Lower leg skin (tissue), 4 donors: ENCODE results near the gene FBXO46. TPM values are rescaled to one million over a fixed set of nuclear protein-coding genes. Genes with fewer than 3 reads are reported as not detected.
"Not testable (repeated sequence)": the region's sequence is repeated elsewhere in the genome, so short reads cannot be mapped to it uniquely, and the experiment has no call there.

Experiments
- DNase-seq, 2 donors: peaks; one replicate each; pipeline ENCODE4 v3.0.0-alpha.2; 2019; ENCODE audit warnings: low spot score in 2 of 2
- H3K4me3 ChIP-seq: fragments of 200-600 bp; sonication (generic); 2 replicates; pipeline ENCODE4 v1.5.1; 2017; ENCODE audit warnings: mild to moderate bottlenecking, low read depth; ENCODE audit not compliant: poor library complexity, severe bottlenecking
- CTCF ChIP-seq, 3 donors: fragments of 450-650 bp; IDR thresholded peaks; one replicate each; pipeline ENCODE4 v1.5.1; 2016; ENCODE audit warnings: antibody characterized with exemption in 3 of 3, mild to moderate bottlenecking in 3 of 3, moderate library complexity in 2 of 3
- POLR2A ChIP-seq, 2 donors: fragments of 450-650 bp; IDR thresholded peaks; one replicate each; pipeline ENCODE4 v1.6.1; 2016 to 2017; ENCODE audit warnings: antibody characterized with exemption in 2 of 2, mild to moderate bottlenecking in 1 of 2, moderate library complexity in 1 of 2
- WGBS, 2 donors: methylation state at CpG; one replicate each; pipeline ENCODE4 v1.1.5; 2018; 5-methylcytosine and 5-hydroxymethylcytosine counted together
- intact Hi-C: fragments of 100-400 bp; cut with DNase I; formaldehyde crosslinking; loops from one replicate; pipeline ENCODE4 v1.15.0; 2023; ENCODE audit warnings: low total_unique reads
- total RNA-seq, 4 donors: library from RNA; depleted of rRNA; stranded (reverse); fragments of >200 nt; gene quantifications; one replicate each; pipeline ENCODE4 v1.1.0, GENCODE V29; 2016

FBXO46 gene
- total RNA-seq, 4 donors from 2014 or later: 22.0 to 26.7 (median 25.4) TPM

DNA sequence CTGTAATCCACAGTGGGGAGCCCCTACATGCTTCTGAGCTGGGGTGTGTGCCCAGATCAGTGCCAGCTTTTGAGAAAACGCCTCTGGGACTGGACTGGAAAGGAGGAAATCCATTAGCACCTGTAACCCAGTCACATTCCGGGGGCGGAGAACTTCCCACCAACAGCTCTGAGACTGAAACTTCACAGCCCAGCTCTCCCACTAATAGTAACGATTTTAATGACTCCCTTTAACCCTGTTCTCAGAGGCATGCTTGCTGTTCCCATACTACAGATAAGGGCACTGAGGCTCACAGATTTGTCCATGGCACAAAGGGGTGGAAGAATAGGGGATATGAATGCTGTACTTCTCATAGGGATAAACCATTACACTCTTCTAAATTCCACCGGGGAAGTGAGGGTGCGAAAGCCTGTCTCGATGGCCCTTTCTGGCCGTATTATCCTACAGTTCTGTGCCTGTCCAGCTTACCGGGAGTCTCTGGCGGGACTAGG, 851 bp downstream of the FBXO46 start:
- intact Hi-C loops: no loop called here
- TF ChIP-seq CTCF (IDR thresholded peaks at IDR 0.05) (no peak), POLR2A (IDR thresholded peaks at IDR 0.05) (no peak)
- no peak for DNase-seq

GRCh38 chr19:45728683-45729082, 2.0 kb downstream of the FBXO46 start:
- H3K4me3 ChIP-seq, DNase-seq, intact Hi-C loops: not testable (repeated sequence)
- WGBS, 2 donors: 90% methylated on average over 18 of the region's 18 CpGs

More for the DNA sequence above, 851 bp downstream of the FBXO46 start:
- H3K4me3 ChIP-seq: peak overlapping the region; percentile 86
- WGBS, 2 donors: 1 to 8% methylated on average over 10 of the region's 10 CpGs

DNA sequence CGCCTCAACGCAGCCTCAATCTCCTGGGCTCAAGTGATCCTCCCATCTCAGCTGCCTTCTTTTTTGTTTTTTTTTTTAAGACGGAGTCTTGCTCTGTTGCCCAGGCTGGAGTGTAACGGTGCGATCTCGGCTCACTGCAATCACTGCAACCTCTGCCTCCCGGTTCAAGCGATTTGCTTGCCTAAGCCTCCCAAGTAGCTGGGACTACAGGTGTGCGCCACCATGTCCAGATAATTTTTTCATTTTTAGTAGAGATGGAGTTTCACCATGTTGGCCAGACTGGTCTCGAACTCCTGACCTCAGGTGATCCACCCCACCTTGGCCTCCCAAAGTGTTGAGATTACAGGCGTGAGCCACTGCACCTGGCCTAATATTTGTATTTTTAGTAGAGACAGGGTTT, 10.6 kb downstream of the FBXO46 start:
- DNase-seq, H3K4me3 ChIP-seq, intact Hi-C loops: not testable (repeated sequence)
- 97 to 98% methylated on average over 11 of the region's 11 CpGs for WGBS, 2 donors

- no peak for DNase-seq
- no peak for TF ChIP-seq POLR2A (IDR thresholded peaks at IDR 0.05)
- TF ChIP-seq CTCF (IDR thresholded peaks at IDR 0.05): no peak
- 54 to 55% methylated on average over 12 of the region's 12 CpGs for WGBS, 2 donors
- intact Hi-C loops: no loop called here
- no peak overlapping the region for H3K4me3 ChIP-seq
Observed at GRCh38 chr19:45717983-45718650, 12.6 kb downstream of the FBXO46 start.

- H3K4me3 ChIP-seq: peak overlapping the region; percentile 6
- peak; percentile 98 to 100 for DNase-seq
- WGBS, 2 donors: 0 to 1% methylated on average over 50 to 51 of the region's 51 CpGs
- intact Hi-C loops: no loop called here
- TF ChIP-seq POLR2A (IDR thresholded peaks at IDR 0.05) (no peak), CTCF (IDR thresholded peaks at IDR 0.05) (no peak)
Observed at GRCh38 chr19:45717131-45717982, 13.3 kb downstream of the FBXO46 start.

- TF ChIP-seq CTCF (IDR thresholded peaks at IDR 0.05) (no peak), POLR2A (IDR thresholded peaks at IDR 0.05) (no peak)
- peak overlapping the region; percentile 6 for H3K4me3 ChIP-seq
- DNase-seq: peak in 1 of 2 donors; percentile 42
- intact Hi-C loops: no loop called here
- WGBS, 2 donors: 1 to 3% methylated on average over 24 of the region's 24 CpGs
Observed at GRCh38 chr19:45716359-45717130, 14.2 kb downstream of the FBXO46 start.
